Measurements from ENCODE around the gene CCT4.

GRCh38 chr2:61822255-61822654 is 66.2 kb downstream of the CCT4 start:
- no peak for TF ChIP-seq CTCF (IDR thresholded peaks at IDR 0.05)
- no peak for TF ChIP-seq POLR2AphosphoS5 (IDR thresholded peaks at IDR 0.05; ENCODE audit: low read depth, low read length)
- TF ChIP-seq TCF7L2 (IDR thresholded peaks at IDR 0.05; ENCODE audit: low read depth, low read length), result no peak
- TF ChIP-seq REST (IDR thresholded peaks at IDR 0.05; ENCODE audit: insufficient read depth in 1 of 2, low read depth in 2 of 2, low read length in 1 of 2), result no peak
- TF ChIP-seq SIN3A (IDR thresholded peaks at IDR 0.05; ENCODE audit: borderline replicate concordance, insufficient read depth, low read depth, low read length), result no peak

Data from Panc1 (cell line).